ENCODE data around the gene ABR.

Gene ABR

DNA sequence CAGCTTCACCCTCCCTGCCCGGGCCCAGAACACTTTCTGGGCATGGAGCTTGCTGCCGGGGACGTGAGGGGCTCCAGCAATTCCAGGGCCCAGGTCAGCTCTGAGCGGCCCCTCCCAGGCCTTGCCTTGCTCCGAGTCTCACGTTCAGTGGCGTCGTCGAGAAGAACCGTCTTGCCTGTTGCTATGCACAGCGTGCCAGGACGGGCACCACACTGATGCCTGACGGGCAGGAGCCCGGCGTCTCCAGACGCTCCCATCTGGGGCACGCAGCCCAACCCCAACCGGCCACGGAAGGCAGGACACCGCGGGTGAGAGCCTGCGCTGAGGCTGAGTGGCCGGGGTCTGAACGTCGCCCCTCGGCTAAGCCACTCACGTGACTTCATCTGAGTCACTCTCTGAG is 155.7 kb downstream of the ABR start:
- no peak for DNase-seq

DNA sequence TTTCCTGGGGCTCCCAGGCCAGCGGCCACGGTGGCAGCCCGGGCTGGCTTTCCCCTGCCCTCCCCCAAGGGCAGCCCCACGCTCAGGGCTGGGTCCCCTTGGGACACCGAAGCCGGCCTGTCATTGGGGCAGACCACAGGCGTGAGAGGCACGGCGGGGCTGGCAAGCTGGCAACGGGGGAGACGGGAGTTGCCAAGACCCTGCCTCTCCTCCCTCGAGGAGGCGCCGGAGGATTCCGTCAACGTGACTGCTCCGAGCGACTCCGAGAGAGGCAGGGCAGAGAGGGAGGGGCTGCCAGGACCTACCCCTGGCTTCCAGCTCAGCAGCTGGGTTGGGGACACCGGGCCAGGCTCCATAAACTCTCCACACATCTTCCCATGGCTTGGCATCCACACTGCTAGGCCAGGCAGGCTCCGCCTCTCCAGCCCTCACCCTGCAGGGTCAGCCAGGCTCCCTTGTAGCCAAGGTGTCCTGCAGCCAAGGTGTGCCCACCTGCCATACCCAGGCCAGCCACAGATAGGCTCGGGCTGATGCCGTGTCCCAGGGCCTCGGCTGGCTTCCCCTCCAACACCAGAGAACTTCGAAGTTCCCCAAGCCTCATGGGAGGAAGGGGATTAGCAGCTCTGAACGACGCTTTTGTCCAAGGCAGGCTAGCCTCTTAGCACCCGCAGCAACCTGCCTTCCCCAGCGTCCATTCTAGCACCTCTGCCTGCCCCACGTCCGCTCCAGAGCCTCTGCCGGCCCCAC is 157.3 kb downstream of the ABR start:
- no peak for DNase-seq

DNA sequence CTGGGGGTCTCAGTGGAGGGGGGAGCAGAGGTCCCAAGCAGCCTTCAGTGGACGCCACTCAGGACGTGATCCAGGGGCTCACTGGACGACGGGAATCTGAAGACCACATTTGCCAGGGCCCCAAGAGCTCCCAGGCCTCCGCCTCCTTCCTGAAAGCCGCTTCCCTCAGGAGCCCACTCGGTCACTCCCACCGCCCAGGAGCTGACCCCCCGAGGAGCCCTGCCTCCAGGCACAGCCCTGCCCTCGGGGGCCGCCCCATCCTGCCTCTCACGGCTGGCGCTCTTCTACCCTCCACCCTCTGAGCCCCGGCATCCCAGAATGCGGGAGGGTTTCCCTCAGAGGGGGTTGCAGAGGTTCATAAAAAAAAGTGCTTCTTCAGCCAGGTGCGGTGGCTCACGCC is 158.6 kb downstream of the ABR start:
- DNase-seq: no peak

DNA sequence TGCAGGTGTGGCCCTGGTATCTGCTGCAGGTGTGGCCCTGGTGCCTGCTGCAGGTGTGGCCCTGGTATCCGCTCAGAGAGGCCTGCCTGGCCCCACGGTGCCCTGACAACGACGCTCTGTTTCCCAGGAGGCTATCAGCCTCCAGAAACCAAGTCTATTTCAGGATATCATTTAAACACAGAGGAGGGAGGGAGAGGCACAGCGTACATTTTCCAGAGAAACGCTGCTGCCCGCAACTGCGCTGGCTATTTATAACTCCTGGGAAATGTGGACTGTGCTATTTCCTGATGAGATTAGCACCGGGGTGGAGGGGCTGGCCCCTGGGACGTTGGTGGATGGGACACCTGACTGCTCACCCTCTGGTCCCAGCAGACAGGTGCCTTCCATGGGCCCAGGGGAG is 160.3 kb downstream of the ABR start:
- DNase-seq: no peak

DNA sequence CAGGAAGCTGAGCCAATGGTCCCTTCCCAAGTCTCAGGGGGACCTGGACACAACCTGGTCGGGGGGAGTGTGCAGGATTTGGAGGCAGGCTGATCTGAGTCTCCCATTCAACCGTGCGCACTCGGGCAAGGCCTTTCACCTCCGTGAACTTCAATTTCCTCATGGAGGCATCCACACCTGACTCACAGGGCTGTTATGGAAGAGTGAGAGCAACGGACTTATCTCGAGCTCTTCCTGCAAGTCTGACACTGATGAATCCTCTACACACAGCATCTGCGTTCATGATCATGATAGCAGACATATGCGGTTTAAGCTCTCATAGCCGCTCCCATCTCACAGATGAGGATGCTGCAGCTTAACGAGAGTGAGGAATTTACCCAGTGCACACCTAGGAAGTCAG is 161.2 kb downstream of the ABR start:
- DNase-seq: no peak

DNA sequence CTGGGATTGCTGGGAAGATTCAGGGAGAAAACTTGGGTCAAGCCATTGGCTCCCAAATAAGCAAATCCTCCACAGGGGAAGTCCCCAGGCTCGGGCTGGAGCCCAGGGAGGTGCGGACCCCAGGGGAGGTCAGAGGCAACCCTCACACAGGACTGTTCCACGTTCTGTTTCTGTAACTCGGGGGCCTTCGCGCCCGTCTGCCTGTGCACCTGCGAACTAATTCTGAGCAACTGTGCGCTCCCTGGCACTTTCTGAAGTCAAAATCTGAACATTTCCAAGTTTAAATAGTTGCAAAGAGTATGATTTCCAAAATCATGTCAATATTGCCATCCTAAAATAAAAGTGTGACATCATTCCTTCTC is 166.1 kb downstream of the ABR start:
- no peak for DNase-seq

DNA sequence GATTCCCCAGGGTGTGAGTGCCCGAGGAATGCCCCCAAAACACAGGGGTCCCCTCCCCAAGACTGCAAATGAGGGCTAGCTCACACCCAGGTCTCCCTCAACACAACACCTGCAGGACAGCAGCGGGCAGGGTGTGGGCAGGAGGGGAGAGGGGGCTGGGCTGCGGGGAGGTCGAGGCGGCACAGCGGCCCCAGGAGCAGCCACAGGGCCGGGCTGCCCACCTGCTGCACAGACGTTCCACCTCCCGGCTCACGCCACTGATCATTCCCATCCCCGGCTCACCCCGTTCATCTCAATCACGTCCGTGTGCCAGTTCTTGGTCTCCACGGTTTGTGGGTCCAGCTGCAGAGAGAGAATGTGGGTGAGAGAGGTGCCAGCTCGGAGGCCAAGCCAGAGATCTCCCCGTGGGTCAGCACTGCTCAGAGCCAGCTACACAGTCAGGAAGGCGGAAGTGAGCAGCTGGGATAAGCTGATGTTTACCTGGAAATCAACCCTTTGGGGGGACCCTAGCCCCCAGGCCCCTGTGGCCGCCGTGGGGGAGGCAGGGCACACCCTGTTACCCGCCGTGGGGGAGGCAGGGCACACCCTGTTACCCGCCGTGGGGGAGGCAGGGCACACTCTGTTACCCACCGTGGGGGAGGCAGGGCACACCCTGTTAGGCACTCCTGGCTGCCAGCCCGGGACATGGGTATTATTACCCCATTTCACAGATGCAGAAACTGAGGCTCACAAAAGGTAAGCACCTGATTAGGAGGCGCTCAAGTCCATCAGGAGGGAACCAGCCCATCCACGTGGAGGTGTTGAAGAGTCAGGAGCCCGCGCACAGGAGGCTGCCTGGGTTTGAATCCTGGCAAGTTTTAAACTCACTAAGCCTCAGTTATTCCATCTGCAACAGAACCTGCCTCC is 166.7 kb downstream of the ABR start:
- DNase-seq: no peak

DNA sequence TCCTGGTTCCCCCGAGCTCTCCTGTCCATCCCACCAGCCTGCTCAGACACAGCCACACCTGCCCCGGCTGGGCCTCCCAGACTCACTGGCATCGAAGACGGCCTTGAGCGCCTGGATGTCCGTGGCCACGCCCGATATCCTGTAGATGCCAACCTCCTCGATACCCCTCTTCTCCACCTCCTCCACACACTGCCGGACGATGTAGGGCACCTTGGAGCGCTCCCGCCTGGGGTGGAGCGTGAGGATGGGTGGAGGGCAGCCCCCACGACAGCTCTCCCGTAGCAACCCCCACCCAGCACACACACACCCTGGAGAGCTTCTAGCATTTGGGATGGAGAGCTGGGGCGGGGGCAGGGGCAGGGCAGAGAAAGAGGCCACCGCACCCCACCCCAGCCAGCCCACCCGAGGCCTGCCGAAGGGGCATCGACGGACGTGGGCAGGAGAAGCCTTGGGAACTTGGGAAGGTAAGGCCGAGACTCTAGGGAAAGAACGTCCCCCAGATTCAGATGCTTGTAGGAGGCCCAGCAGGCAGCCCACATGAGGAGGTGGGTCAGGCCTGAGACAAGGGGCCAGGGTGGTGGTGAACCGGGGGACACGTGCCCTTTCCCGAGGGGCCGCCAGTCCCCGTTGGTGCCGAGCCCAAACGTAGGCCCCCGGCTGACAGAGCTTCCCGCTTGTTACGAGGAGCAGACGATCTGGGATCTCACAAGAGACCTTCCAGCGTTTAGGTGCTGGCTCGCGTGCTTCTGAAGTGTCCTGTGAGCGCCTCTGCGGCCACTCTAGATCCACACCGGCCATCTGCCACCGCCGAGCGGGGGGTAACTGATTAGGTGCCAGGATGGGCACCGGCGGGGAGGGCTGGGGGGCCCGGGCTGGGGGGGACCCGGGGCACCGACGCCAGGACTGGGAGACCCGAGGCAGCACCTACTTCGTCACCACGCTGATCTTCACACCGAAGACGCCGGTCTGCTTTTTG is 167.7 kb downstream of the ABR start:
- DNase-seq: no peak

DNA sequence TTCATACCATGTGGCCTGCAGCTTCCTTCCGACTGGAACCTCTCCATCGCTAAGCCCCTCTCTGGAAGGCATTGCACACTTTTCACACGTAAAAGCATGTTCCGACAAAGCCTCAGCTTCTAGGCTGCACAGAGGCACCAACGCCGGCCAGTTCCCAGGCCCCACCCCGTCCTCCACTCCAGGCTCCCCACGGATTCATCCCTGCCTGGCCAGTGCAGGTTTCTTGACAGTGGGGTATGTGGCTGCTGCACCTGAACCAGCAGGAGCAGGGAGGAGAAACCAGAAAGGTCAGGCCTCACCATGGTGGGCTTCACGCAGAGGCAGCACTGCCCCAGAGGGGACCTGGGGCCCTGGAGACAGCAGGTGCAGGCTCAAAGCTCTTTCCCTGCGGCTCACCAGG is 168.6 kb downstream of the ABR start:
- no peak for DNase-seq

DNA sequence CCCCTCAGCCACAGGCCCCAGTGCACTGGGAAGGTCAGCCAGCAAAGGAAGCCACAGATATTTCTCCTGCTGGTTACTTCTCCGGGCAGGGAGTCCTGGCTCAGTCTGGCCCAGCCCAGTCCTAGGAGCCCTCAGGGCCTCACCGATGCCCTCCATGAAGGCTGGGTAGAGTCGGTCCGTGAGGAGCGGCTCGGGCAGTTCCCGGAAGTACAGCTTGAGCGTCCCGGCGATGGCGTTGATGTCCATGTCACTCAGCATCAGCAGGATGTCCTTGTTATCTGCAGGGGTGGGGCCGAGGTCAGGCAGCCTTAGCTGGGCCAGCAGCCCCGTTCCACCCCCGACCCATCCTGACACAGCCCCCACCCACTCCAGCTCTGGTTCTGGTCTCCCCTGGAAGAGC is 169.2 kb downstream of the ABR start:
- DNase-seq: no peak

DNA sequence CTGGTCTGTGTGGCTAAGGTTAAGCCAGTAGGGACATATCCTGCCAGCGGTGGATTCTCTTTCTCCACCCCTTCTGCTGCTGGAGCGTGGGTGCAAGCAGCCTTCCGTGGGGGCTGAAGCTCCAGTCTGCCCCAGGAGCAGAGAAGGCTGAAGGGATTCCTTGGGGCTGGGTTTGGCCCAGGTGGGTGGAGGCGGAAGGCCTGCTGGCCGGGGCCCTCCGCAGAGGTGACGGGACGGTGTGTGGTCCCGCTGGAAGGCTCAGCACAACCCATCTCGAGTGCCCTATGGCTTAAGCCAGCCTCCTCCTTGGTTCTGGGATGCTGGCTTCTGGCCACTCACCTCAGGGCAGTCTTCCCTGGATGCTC is 169.7 kb downstream of the ABR start:
- DNase-seq: no peak

DNA sequence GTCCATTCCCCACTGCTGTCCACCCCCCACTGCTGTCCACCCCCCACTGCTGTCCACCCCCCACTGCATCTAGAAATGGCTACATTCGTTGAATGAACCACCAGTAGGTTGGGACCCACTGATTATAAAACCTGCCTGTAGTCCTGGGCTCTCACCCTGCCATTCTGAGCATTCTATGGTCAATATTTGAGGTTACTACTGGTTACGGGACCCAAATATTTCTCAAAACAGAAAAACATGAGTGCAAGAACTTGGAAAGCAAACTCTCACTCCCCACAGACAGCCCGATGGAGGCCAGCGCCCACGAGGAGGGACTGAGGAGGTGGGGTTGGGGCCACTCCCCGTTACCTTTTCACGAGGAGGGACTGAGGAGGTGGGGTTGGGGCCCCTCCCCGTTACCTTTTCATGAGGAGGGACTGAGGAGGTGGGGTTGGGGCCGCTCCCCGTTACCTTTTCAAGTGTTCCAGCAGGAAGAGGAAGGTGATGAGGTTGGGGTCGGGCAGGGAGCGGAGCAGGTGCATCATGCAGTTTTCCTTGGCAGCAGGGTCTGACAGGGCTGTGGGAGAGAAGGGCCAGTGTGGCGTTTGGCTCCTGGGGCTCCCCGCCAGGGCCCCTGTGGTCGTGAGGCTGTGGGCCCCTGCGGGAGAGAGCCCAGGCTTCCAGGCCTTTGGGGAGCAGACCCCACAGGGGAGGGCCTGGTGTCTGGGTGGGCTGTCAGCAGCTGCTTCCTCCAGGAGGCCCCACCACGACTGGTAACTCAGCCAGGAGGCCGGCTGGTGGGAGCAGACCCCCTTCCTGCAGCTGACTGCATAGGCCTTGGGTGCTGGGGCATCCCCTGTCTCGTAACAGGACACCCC is 170.3 kb downstream of the ABR start:
- no peak for DNase-seq

DNA sequence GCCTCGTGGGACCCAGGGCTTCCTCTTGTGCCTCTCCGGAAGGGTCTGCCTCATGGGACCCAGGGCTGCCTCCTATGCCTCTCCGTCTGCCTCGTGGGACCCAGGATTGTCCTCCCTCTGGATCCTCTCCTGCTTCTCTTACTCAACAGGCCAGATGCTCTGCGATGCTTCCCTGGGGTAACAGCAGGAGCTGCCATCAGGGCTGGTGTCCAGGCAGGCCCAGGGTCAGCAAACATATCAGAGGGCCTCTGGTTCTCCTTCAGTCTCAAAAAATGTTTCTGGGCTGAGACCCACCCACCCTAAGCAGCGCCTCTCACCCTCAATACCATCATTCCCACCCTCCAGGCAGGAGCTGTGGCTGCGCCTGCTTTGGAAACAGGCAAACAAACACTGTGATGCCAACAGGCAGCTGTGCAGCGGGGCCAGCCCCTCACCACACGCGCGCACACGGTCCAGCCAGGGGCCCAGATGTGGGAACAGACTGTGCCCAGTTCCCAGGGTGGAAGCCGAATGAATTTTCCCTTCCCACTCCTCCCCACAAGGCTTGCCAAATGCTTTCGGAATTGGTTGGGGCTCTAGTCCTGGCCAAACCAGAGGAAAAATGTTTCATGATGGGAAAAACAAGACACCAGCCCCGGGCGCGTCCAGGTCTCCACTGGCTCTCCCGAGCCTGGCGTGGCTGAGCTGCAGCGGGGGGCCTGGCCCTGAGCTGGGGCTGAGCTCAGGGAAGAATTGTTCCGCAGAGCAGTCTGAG is 171.6 kb downstream of the ABR start:
- no peak for DNase-seq

DNA sequence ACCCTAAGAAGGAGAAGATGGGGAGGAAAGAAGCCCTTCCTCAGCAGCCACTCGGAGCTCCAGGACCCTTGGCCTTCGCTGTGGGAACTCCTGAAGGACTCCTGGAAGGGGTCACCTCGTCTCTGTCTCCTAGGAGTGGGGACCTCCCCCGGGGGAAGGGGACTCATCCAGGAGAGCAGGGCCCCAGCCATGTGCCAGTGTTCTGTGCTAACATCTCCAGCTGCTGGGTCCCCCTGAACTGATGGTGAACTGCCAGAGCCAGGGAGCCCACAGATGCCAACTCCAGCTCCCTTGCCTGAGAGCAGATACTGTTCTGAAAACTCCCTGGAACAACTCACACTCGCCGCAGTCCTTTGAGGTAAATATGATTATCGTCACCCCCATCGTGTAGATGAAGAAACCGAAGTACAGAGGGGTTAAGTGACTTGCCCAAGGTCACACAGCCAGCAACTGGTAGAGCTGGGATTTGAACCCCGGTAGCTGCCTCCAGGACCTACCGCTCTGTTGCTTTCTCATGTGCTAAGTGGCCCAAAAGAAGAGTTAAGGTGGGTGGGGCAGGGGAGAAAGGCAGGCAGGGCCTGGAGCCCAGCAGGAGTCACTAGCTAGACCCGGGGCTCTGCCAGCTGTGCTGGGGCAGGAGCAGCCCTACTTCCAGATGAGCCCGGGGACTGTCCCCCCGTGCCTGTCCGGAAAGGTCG is 172.3 kb downstream of the ABR start:
- DNase-seq: no peak

DNA sequence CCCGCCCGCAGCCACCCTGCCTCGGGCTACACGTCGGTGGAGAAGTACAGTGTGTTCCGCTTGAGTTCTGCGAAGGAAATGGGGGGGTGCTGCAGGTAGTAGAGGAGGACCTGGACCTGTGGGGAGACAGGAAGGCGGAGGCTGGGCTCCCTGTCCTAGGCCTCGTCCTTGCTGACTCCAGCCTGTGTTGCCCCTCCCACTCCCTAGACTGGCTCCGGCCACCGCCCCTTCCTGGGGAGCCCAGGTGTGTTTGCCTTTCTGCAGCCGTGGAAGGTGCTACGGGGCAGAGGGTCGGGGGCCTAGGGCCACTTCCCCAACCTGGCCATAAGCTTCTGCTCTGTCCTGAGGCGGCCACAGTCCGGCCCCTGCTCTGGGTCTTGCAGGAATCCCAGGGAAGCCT is 173.7 kb downstream of the ABR start:
- no peak for DNase-seq

DNA sequence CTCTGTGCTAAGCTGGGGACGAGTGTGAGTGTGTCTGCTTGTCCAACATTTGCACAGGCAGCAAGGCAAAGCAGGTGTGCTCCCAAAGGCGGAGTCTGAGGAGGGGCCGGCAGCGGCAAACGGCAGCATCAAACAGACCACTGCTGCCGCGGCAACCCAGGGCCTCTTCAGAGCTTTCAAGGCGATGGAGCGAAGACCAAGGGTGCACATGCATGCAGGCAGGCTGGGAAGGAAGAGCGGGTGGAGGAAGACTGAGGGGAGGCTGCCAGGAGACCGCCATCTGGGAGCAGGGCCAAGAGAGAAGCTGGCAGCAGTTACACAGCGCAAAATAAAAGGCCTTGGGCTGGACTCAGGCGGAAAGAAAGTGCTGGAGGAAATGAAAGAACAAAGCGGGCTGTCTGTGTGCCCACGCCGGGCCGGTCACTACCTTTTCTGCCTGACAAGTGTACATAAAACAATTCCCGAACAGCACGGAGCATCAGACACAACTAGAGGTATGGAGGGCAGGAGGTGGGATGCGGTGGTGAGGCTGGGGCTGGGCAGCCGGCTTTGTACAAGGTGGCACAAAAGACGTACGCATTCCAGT is 174.3 kb downstream of the ABR start:
- DNase-seq: no peak

DNA sequence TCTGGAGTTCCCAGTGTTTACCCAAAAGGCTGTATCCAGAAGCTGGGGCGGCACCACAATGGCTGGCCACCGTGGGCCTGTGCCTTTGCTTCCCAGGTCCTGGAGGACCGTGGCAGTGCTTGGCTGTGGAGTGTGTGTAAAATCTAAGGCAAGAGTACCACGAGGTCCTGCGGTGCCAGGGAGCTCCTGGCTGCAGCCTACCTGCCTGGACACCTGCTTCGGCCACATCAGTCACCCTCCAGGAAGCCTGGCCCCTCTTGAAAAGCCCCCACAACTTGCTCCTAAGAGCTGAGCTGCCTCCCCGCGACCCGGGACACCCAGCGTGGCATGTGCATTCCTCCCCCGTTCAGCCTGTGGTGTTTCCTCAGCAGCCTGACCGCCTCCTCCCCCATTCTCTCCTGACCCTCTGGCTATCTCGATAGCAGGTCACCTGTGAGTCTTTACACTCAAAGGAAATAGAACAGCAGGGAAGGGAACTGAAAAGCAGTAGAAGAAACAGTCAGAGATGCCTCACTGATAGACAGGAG is 174.9 kb downstream of the ABR start:
- DNase-seq: no peak

DNA sequence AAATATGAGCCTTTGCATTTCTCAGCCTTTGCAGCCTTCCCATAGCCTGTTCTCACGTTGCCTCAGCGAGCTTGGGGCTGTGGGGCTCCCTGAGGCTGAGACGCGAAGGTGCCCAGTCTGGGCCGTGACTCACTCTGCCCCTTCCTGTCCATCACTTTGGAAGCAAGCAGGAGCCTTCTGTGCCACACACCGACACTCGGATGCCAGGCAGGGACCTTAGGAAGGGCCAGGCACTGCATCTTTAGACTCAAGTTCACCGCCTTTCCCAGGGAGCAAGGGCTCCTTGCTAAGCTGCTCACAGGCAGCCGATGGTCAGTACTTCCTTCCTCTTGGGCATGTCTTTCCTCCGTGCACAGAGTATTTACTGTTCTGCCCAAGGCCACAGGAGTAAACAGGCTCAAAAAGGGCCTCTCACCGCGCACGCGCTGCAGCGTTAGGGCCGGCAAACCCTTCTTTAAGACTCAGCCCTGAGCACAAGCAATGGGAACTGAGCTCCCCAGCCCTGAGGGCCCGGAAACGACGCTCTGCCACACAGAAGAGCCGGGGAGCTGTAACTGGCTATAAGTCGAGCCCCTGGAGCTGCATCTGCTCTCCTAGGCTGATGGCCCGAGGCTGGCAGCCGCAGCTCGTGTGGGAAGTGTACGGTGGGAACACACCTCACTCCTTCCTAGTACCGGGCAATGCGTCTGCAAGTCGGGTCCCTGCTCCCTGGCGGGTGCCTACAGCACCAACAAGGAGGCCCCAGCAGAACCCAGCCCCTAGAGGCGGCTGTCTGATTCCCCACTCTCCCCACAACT is 175.6 kb downstream of the ABR start:
- DNase-seq: no peak

DNA sequence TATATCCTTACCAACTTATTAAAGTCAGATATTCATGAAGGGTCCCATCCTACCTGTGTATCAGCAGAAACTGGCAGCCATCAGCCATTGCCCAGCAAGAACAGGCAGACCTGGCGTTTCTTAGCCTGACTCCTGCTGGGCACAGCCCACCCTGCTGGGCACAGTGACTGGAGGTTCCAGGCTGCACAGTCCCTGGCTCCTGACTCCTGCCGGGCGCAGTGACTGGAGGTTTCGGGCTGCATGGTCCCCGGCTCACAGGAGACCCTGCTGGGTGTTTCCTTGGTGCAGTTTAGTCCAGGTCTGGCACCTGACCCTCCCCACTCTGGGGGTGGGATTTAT is 176.2 kb downstream of the ABR start:
- no peak for DNase-seq

All from amniotic stem cell (primary cell).